ENCODE data around the gene C9orf152. TPM values are rescaled to one million over a fixed set of nuclear protein-coding genes. Genes with fewer than 3 reads are reported as not detected.
A peak's percentile ranks its signal among the peaks of the same experiment; 100 is the strongest.

The C9orf152 gene
- 10 to 100 TPM in 2 of 4 donors, 1 to 10 TPM in 2; 6.5 to 25.7 (median 10.9) TPM for polyA plus RNA-seq
- long read RNA-seq, donor 1, transcript C9orf152-201 (2 exons, 2,717 nt) = major isoform, 12 of 12 reads
- long read RNA-seq, donor 1, partial matches to known transcripts = 0 of 12 reads
- long read RNA-seq, donor 1, other reads (novel, unspliced or antisense) = 0 of 12 reads
- long read RNA-seq, donor 2 = 0 reads
- long read RNA-seq, donor 3, partial matches to known transcripts = 0 of 1 reads
- long read RNA-seq, donor 3, other reads (novel, unspliced or antisense) = 0 of 1 reads
- long read RNA-seq, donor 4 = 0 reads
- long read RNA-seq, donor 5, partial matches to known transcripts = 0 of 2 reads
- long read RNA-seq, donor 5, other reads (novel, unspliced or antisense) = 0 of 2 reads
- long read RNA-seq, donor 6, partial matches to known transcripts = 0 of 1 reads
- long read RNA-seq, donor 6, other reads (novel, unspliced or antisense) = 0 of 1 reads
- long read RNA-seq, donor 7 = 0 reads
- long read RNA-seq, donor 8 = 0 reads
- long read RNA-seq, donor 9, partial matches to known transcripts = 0 of 2 reads
- long read RNA-seq, donor 9, other reads (novel, unspliced or antisense) = 0 of 2 reads
- long read RNA-seq, donor 10, transcript C9orf152-201 (2 exons, 2,717 nt) = major isoform, 13 of 13 reads
- long read RNA-seq, donor 10, partial matches to known transcripts = 0 of 13 reads
- long read RNA-seq, donor 10, other reads (novel, unspliced or antisense) = 0 of 13 reads

- FAIRE-seq = no peak
- peak within 1 kb of the TSS; percentile 50 to 86 (median 66) for H3K27ac ChIP-seq (ENCODE audit: low read depth in 1 of 3, low read length in 2 of 3)
- peak; percentile 36 to 70 for DNase-seq
- 11 to 59% (median 45%) methylated on average over 9 of the region's 9 CpGs for WGBS, 3 donors
- H3K4me1 ChIP-seq (ENCODE audit: control insufficient read depth in 3 of 3, insufficient read depth in 2 of 3, low read depth in 1 of 3, low read length in 2 of 3) = peaks cover 0 to 18% (median 3%) of the 10 kb centered on the region in 3 donors
- no peaks in the 10 kb centered on the region for H3K36me3 ChIP-seq (ENCODE audit: control insufficient read depth in 3 of 3, insufficient read depth in 2 of 3, low read depth in 1 of 3, low read length in 3 of 3)
- H3K4me3 ChIP-seq (ENCODE audit: low read depth in 1 of 3, low read length in 3 of 3) = peak within 1 kb of the TSS; percentile 2 to 24 (median 10)
- peaks cover 0 to 3% of the 10 kb centered on the region in 2 donors for H3K9me3 ChIP-seq (ENCODE audit: control insufficient read depth in 2 of 2, insufficient read depth in 1 of 2, low read depth in 1 of 2, low read length in 1 of 2)
- H3K27me3 ChIP-seq (ENCODE audit: control insufficient read depth in 3 of 3, insufficient read depth in 3 of 3, low read length in 3 of 3) = peaks cover 0 to 4% (median 0%) of the 10 kb centered on the region in 3 donors
Observed at GRCh38 chr9:110208031-110208430, at the start of gene C9orf152. Gene C9orf152 (minus strand): TSS chr9:110208159. CDS start chr9:110207579, 580 bp downstream.

- H3K9me3 ChIP-seq (ENCODE audit: control insufficient read depth in 2 of 2, insufficient read depth in 1 of 2, low read depth in 1 of 2, low read length in 1 of 2) = no peaks in the 10 kb centered on the region
- peak in 1 of 2 donors; percentile 48 for DNase-seq
- FAIRE-seq = no peak
- no peaks in the 10 kb centered on the region for H3K27me3 ChIP-seq (ENCODE audit: control insufficient read depth in 3 of 3, insufficient read depth in 3 of 3, low read length in 3 of 3)
- H3K4me1 ChIP-seq (ENCODE audit: control insufficient read depth in 3 of 3, insufficient read depth in 2 of 3, low read depth in 1 of 3, low read length in 2 of 3) = peaks cover 11 to 32% (median 15%) of the 10 kb centered on the region in 3 donors
- H3K4me3 ChIP-seq (ENCODE audit: low read depth in 1 of 3, low read length in 3 of 3) = peak overlapping the region; percentile 86 to 99 (median 90)
- H3K27ac ChIP-seq (ENCODE audit: low read depth in 1 of 3, low read length in 2 of 3) = peak overlapping the region; percentile 94 to 99 (median 99)
- 4 to 13% (median 9%) methylated on average over 14 of the region's 14 CpGs for WGBS, 3 donors
- no peaks in the 10 kb centered on the region for H3K36me3 ChIP-seq (ENCODE audit: control insufficient read depth in 3 of 3, insufficient read depth in 2 of 3, low read depth in 1 of 3, low read length in 3 of 3)
Observed at GRCh38 chr9:110257097-110257841, 49.3 kb upstream of the C9orf152 start.

GRCh38 chr9:110256380-110257096 is 48.6 kb upstream of the C9orf152 start, which contains the start of gene TXN:
Gene TXN (minus strand): TSS chr9:110256507. CDS start chr9:110256435, 72 bp downstream.
- Histone ChIP-seq H3K27me3 (ENCODE audit: control insufficient read depth in 3 of 3, insufficient read depth in 3 of 3, low read length in 3 of 3) (no peaks in the 10 kb centered on the region), H3K9me3 (ENCODE audit: control insufficient read depth in 2 of 2, insufficient read depth in 1 of 2, low read depth in 1 of 2, low read length in 1 of 2) (no peaks in the 10 kb centered on the region), H3K36me3 (ENCODE audit: control insufficient read depth in 3 of 3, insufficient read depth in 2 of 3, low read depth in 1 of 3, low read length in 3 of 3) (no peaks in the 10 kb centered on the region), H3K4me3 (ENCODE audit: low read depth in 1 of 3, low read length in 3 of 3) (peak within 1 kb of the TSS; percentile 86 to 99 (median 90)), H3K27ac (ENCODE audit: low read depth in 1 of 3, low read length in 2 of 3) (peak within 1 kb of the TSS; percentile 94 to 99 (median 99)), H3K4me1 (ENCODE audit: control insufficient read depth in 3 of 3, insufficient read depth in 2 of 3, low read depth in 1 of 3, low read length in 2 of 3) (peaks cover 11 to 36% (median 15%) of the 10 kb centered on the region in 3 donors)
- WGBS, 3 donors = 0 to 1% (median 0%) methylated on average over 46 to 65 of the region's 65 CpGs
- FAIRE-seq (no peak), DNase-seq (peak; percentile 92 to 97)

GRCh38 chr9:110255463-110256379 is 47.8 kb upstream of the C9orf152 start:
- H3K4me1 ChIP-seq (ENCODE audit: control insufficient read depth in 3 of 3, insufficient read depth in 2 of 3, low read depth in 1 of 3, low read length in 2 of 3) = peaks cover 11 to 40% (median 15%) of the 10 kb centered on the region in 3 donors
- FAIRE-seq = no peak

GRCh38 chr9:110255034-110255462 is 47.1 kb upstream of the C9orf152 start:
- Histone ChIP-seq H3K9me3 (ENCODE audit: control insufficient read depth in 2 of 2, insufficient read depth in 1 of 2, low read depth in 1 of 2, low read length in 1 of 2) (no peaks in the 10 kb centered on the region), H3K4me1 (ENCODE audit: control insufficient read depth in 3 of 3, insufficient read depth in 2 of 3, low read depth in 1 of 3, low read length in 2 of 3) (peaks cover 11 to 40% (median 15%) of the 10 kb centered on the region in 3 donors), H3K27me3 (ENCODE audit: control insufficient read depth in 3 of 3, insufficient read depth in 3 of 3, low read length in 3 of 3) (no peaks in the 10 kb centered on the region), H3K36me3 (ENCODE audit: control insufficient read depth in 3 of 3, insufficient read depth in 2 of 3, low read depth in 1 of 3, low read length in 3 of 3) (peaks cover 0 to 1% (median 0%) of the 10 kb centered on the region in 3 donors), H3K27ac (ENCODE audit: low read depth in 1 of 3, low read length in 2 of 3) (peak overlapping the region; percentile 94 to 99 (median 99)), H3K4me3 (ENCODE audit: low read depth in 1 of 3, low read length in 3 of 3) (peak overlapping the region; percentile 86 to 99 (median 90))
- DNase-seq (no peak), FAIRE-seq (no peak)
- 1 to 7% (median 2%) methylated on average over 17 of the region's 17 CpGs for WGBS, 3 donors

More at GRCh38 chr9:110255463-110256379, 47.8 kb upstream of the C9orf152 start:
- no peaks in the 10 kb centered on the region for H3K9me3 ChIP-seq (ENCODE audit: control insufficient read depth in 2 of 2, insufficient read depth in 1 of 2, low read depth in 1 of 2, low read length in 1 of 2)
- H3K27ac ChIP-seq (ENCODE audit: low read depth in 1 of 3, low read length in 2 of 3) = peak overlapping the region; percentile 94 to 99 (median 99)
- H3K4me3 ChIP-seq (ENCODE audit: low read depth in 1 of 3, low read length in 3 of 3) = peak overlapping the region; percentile 86 to 99 (median 90)
- 0% methylated on average over 53 to 81 of the region's 81 CpGs for WGBS, 3 donors
- H3K27me3 ChIP-seq (ENCODE audit: control insufficient read depth in 3 of 3, insufficient read depth in 3 of 3, low read length in 3 of 3) = no peaks in the 10 kb centered on the region
- peak; percentile 75 to 87 for DNase-seq
- peaks cover 0 to 1% (median 0%) of the 10 kb centered on the region in 3 donors for H3K36me3 ChIP-seq (ENCODE audit: control insufficient read depth in 3 of 3, insufficient read depth in 2 of 3, low read depth in 1 of 3, low read length in 3 of 3)

GRCh38 chr9:110254500-110254899 is 46.5 kb upstream of the C9orf152 start:
- DNase-seq = peak in 1 of 2 donors; percentile 47
- Histone ChIP-seq H3K4me1 (ENCODE audit: control insufficient read depth in 3 of 3, insufficient read depth in 2 of 3, low read depth in 1 of 3, low read length in 2 of 3) (peaks cover 10 to 37% (median 15%) of the 10 kb centered on the region in 3 donors), H3K27ac (ENCODE audit: low read depth in 1 of 3, low read length in 2 of 3) (peak overlapping the region; percentile 22 to 94 (median 25)), H3K9me3 (ENCODE audit: control insufficient read depth in 2 of 2, insufficient read depth in 1 of 2, low read depth in 1 of 2, low read length in 1 of 2) (no peaks in the 10 kb centered on the region), H3K4me3 (ENCODE audit: low read depth in 1 of 3, low read length in 3 of 3) (peak overlapping the region in 2 of 3 donors; percentile 90 to 99), H3K36me3 (ENCODE audit: control insufficient read depth in 3 of 3, insufficient read depth in 2 of 3, low read depth in 1 of 3, low read length in 3 of 3) (peaks cover 0 to 5% (median 3%) of the 10 kb centered on the region in 3 donors), H3K27me3 (ENCODE audit: control insufficient read depth in 3 of 3, insufficient read depth in 3 of 3, low read length in 3 of 3) (no peaks in the 10 kb centered on the region)
- no peak for FAIRE-seq
- WGBS, 3 donors = 12 to 60% (median 39%) methylated on average over 2 of the region's 2 CpGs

Data from small intestine (tissue), 16 donors.